SU-DHL-6 (cell line): ENCODE results near the gene SLC6A2.

Experiments used
- H2AFZ ChIP-seq: fragments of 200-600 bp; sonication (generic); 2 replicates; pipeline ENCODE4 v1.6.1; 2014; ENCODE audit warnings: low read depth, mild to moderate bottlenecking, moderate library complexity, mixed read lengths, antibody characterized with exemption, low read length; ENCODE audit not compliant: severe bottlenecking
- H3F3A ChIP-seq: fragments of 200-600 bp; shearing (Covaris generic); 2 replicates; pipeline ENCODE4 v1.6.0; 2016; ENCODE audit warnings: antibody characterized with exemption, mild to moderate bottlenecking; ENCODE audit not compliant: insufficient read depth
- H3K27ac ChIP-seq: fragments of 200-600 bp; sonication (generic); 2 replicates; pipeline ENCODE4 v1.5.1; 2016; ENCODE audit warnings: low read depth, mild to moderate bottlenecking, low read length, moderate library complexity, mixed read lengths
- H3K27me3 ChIP-seq: fragments of 200-600 bp; sonication (generic), shearing (Covaris generic); 2 replicates; pipeline ENCODE4 v1.6.0; 2014; ENCODE audit warnings: mild to moderate bottlenecking, low read length
- H3K36me3 ChIP-seq: fragments of 200-600 bp; sonication (generic); 2 replicates; pipeline ENCODE4 v1.6.1; 2014; ENCODE audit warnings: mild to moderate bottlenecking, low read length, mixed read lengths
- H3K4me2 ChIP-seq: fragments of 300-600, 200-600 bp; shearing (Covaris generic), sonication (generic); 2 replicates; pipeline ENCODE4 v1.6.0; 2014; ENCODE audit warnings: low read length, low read depth, mild to moderate bottlenecking; ENCODE audit not compliant: poor library complexity, severe bottlenecking
- H3K4me3 ChIP-seq: fragments of 200-600 bp; sonication (generic); 2 replicates; pipeline ENCODE4 v1.5.1; 2014; ENCODE audit warnings: antibody characterized with exemption, low read length, mild to moderate bottlenecking, mixed read lengths; ENCODE audit not compliant: insufficient read depth, poor library complexity, severe bottlenecking
- H3K79me2 ChIP-seq: fragments of 200-600 bp; sonication (generic); 2 replicates; pipeline ENCODE4 v1.6.1; 2014; ENCODE audit warnings: mild to moderate bottlenecking, low read length, moderate library complexity; ENCODE audit not compliant: insufficient read depth
- H3K9ac ChIP-seq: fragments of 200-600 bp; sonication (generic); 2 replicates; pipeline ENCODE4 v1.7.0; 2014; ENCODE audit warnings: mild to moderate bottlenecking, low read length
- H3K9me2 ChIP-seq: fragments of 200-600 bp; sonication (generic); replicated peaks from 2 replicates; pipeline ENCODE4 v1.6.1; 2014; ENCODE audit warnings: low read length; ENCODE audit not compliant: insufficient read depth
- H3K9me3 ChIP-seq: fragments of 200-600 bp; sonication (generic); 2 replicates; pipeline ENCODE4 v1.6.1; 2014; ENCODE audit warnings: low read length, mixed read lengths; ENCODE audit not compliant: insufficient read depth
- H4K20me1 ChIP-seq: fragments of 200-600 bp; sonication (generic); 2 replicates; pipeline ENCODE4 v1.6.1; 2014; ENCODE audit warnings: low read depth, mild to moderate bottlenecking, antibody characterized with exemption, low read length, moderate library complexity, mixed read lengths
- EZH2phosphoT487 ChIP-seq: fragments of 200-600 bp; sonication (generic), shearing (Covaris generic); conservative IDR thresholded peaks from 2 replicates; pipeline ENCODE4 v1.6.1; 2018; ENCODE audit warnings: mild to moderate bottlenecking, antibody characterized with exemption, low read length, moderate library complexity, mixed read lengths
- TF ChIP-seq, protein P1 (sequence below): fragments of 200-600 bp; sonication (generic); IDR thresholded peaks from one replicate; pipeline ENCODE4 v1.5.1; 2017; ENCODE audit warnings: antibody characterized with exemption, mild to moderate bottlenecking, low read length, moderate library complexity; ENCODE audit not compliant: insufficient read depth, poor library complexity, severe bottlenecking

Gene SLC6A2

DNA sequence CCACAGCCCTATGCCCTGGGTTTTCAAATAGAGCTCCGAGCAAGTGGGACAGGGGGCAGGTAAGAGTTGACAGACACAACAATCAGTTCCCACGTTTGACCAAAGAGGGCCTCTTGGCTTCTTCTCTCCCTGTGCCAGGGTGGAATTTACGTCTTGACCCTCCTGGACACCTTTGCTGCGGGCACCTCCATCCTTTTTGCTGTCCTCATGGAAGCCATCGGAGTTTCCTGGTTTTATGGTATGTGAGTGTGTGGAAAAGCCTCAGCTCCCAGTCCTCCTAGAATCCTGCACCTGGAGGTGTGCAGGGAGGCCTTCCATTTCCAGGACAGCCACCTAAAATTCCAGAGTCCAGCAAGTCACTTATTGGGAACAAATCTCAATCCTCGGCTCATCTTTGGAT, 42.5 kb downstream of the SLC6A2 start:
- Histone ChIP-seq H2AFZ (no peak overlapping the region), H3F3A (no peaks in the 10 kb centered on the region), H3K4me3 (no peak overlapping the region), H3K79me2 (no peaks in the 10 kb centered on the region), H4K20me1 (no peaks in the 10 kb centered on the region), H3K27ac (no peak overlapping the region), H3K36me3 (no peaks in the 10 kb centered on the region), H3K4me2 (no peak overlapping the region), H3K9ac (no peak overlapping the region), H3K9me2 (no peaks in the 10 kb centered on the region), H3K27me3 (no peaks in the 10 kb centered on the region), H3K9me3 (no peaks in the 10 kb centered on the region)
- TF ChIP-seq EZH2phosphoT487: no peak
- TF ChIP-seq, protein P1, sequence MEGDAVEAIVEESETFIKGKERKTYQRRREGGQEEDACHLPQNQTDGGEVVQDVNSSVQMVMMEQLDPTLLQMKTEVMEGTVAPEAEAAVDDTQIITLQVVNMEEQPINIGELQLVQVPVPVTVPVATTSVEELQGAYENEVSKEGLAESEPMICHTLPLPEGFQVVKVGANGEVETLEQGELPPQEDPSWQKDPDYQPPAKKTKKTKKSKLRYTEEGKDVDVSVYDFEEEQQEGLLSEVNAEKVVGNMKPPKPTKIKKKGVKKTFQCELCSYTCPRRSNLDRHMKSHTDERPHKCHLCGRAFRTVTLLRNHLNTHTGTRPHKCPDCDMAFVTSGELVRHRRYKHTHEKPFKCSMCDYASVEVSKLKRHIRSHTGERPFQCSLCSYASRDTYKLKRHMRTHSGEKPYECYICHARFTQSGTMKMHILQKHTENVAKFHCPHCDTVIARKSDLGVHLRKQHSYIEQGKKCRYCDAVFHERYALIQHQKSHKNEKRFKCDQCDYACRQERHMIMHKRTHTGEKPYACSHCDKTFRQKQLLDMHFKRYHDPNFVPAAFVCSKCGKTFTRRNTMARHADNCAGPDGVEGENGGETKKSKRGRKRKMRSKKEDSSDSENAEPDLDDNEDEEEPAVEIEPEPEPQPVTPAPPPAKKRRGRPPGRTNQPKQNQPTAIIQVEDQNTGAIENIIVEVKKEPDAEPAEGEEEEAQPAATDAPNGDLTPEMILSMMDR: no peak

DNA sequence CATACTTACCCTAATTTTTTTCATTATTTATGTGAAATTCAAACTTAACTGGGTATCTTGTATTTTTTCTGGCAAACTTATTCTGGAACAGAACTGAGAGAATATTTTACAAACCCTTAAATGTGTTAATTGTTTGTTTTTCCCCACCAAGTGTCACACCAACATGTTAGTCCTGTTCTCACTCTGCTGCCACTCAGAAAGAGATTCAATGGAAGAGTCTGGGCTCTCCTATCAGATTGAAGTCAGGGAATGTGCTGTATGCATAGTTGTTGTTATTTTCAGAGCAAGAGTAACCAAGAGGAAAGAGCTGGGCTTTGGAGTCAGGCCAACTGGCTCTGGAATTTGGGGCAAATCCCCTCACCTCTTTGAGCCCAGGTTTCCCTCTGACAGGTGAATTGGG, 43.2 kb downstream of the SLC6A2 start:
- H3K9me3 ChIP-seq: no peaks in the 10 kb centered on the region
- no peak overlapping the region for H3K4me3 ChIP-seq
- no peaks in the 10 kb centered on the region for H3K36me3 ChIP-seq
- no peaks in the 10 kb centered on the region for H4K20me1 ChIP-seq
- no peaks in the 10 kb centered on the region for H3K79me2 ChIP-seq
- H3K9me2 ChIP-seq: no peaks in the 10 kb centered on the region
- H3F3A ChIP-seq: no peaks in the 10 kb centered on the region
- no peak overlapping the region for H2AFZ ChIP-seq
- H3K27me3 ChIP-seq: no peaks in the 10 kb centered on the region
- no peak overlapping the region for H3K9ac ChIP-seq
- no peak overlapping the region for H3K4me2 ChIP-seq
- no peak overlapping the region for H3K27ac ChIP-seq
- TF ChIP-seq, protein P1: no peak
- TF ChIP-seq EZH2phosphoT487: no peak

DNA sequence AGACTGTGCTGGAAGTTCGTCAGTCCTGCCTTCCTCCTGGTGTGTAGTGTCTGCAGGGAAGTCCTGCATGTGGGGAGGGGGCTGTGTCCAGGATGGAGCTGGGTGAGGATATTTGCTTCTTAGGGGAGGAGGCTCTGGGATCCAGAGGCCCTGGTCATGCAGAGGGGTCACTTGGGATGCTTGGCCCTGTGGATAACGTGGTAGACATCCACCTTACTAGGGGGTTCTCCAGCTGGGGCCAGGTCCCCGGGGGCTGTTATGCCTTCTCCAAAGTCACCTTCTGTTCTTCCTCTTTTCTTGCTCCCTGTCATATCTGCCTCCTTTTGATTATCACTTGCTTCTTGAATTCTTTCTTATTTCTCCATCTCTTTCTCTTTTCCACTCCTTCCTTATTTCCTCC, 43.8 kb downstream of the SLC6A2 start:
- no peaks in the 10 kb centered on the region for H3K36me3 ChIP-seq
- TF ChIP-seq, protein P1: no peak
- no peak for TF ChIP-seq EZH2phosphoT487
- no peaks in the 10 kb centered on the region for H3K9me2 ChIP-seq
- no peak overlapping the region for H2AFZ ChIP-seq
- H3F3A ChIP-seq: no peaks in the 10 kb centered on the region
- H3K27ac ChIP-seq: no peak overlapping the region
- H3K27me3 ChIP-seq: no peaks in the 10 kb centered on the region
- no peaks in the 10 kb centered on the region for H3K79me2 ChIP-seq
- H3K4me2 ChIP-seq: no peak overlapping the region
- H3K9ac ChIP-seq: no peak overlapping the region
- no peaks in the 10 kb centered on the region for H4K20me1 ChIP-seq
- H3K9me3 ChIP-seq: no peaks in the 10 kb centered on the region
- no peak overlapping the region for H3K4me3 ChIP-seq
